ENCODE measurements around the gene THBS3. TPM values are rescaled to one million over a fixed set of nuclear protein-coding genes. Genes with fewer than 3 reads are reported as not detected.
"Not testable (repeated sequence)": the region's sequence is repeated elsewhere in the genome, so short reads cannot be mapped to it uniquely, and the experiment has no call there.

The THBS3 gene
- total RNA-seq, 1 donor from 2014 or later: 24.9 TPM

- ATAC-seq (no peak), DNase-seq (no peak)
- H3K4me1 ChIP-seq: peaks cover 17% of the 10 kb centered on the region
- no peak for TF ChIP-seq CTCF (IDR thresholded peaks at IDR 0.05)
- no peak overlapping the region for H3K27ac ChIP-seq
- H3K27me3 ChIP-seq: no peaks in the 10 kb centered on the region
- no peaks in the 10 kb centered on the region for H3K36me3 ChIP-seq
- no peak overlapping the region for H3K4me3 ChIP-seq
- intact Hi-C loops (cut with DNase I): loop anchor here (10.0 kb wide), 1 partner anchor 75 kb away; the partner anchor contains the start of gene RUSC1
- no peaks in the 10 kb centered on the region for H3K9me3 ChIP-seq
Measured at GRCh38 chr1:155250246-155250632, 42.5 kb upstream of the THBS3 start.

GRCh38 chr1:155247667-155248553 lies 40.2 kb upstream of the THBS3 start:
- no peak overlapping the region for H3K4me3 ChIP-seq
- no peaks in the 10 kb centered on the region for H3K27me3 ChIP-seq
- no peak overlapping the region for H3K27ac ChIP-seq
- DNase-seq: no peak
- H3K36me3 ChIP-seq: no peaks in the 10 kb centered on the region
- no peaks in the 10 kb centered on the region for H3K9me3 ChIP-seq
- no peak for TF ChIP-seq CTCF (IDR thresholded peaks at IDR 0.05)
- peaks cover 17% of the 10 kb centered on the region for H3K4me1 ChIP-seq
- ATAC-seq: no peak
- intact Hi-C loops (cut with DNase I): no loop called here

GRCh38 chr1:155246796-155247195 lies 39.1 kb upstream of the THBS3 start:
- H3K9me3 ChIP-seq; H3K36me3 ChIP-seq; DNase-seq; H3K4me3 ChIP-seq; H3K27ac ChIP-seq; H3K27me3 ChIP-seq; ATAC-seq; intact Hi-C loops (cut with DNase I): not testable (repeated sequence)
- H3K4me1 ChIP-seq: peaks cover 19% of the 10 kb centered on the region

- intact Hi-C loops (cut with DNase I): no loop called here
- Histone ChIP-seq H3K27ac (peak overlapping the region; percentile 94), H3K4me3 (peak overlapping the region; percentile 80), H3K4me1 (peaks cover 25% of the 10 kb centered on the region), H3K9me3 (no peaks in the 10 kb centered on the region), H3K36me3 (no peaks in the 10 kb centered on the region), H3K27me3 (no peaks in the 10 kb centered on the region)
- ATAC-seq (no peak), DNase-seq (no peak)
- TF ChIP-seq CTCF (IDR thresholded peaks at IDR 0.05): no peak
Measured at GRCh38 chr1:155245163-155245524, 37.4 kb upstream of the THBS3 start.

- Histone ChIP-seq H3K36me3 (peaks cover 2% of the 10 kb centered on the region), H3K27me3 (no peaks in the 10 kb centered on the region), H3K4me1 (peaks cover 25% of the 10 kb centered on the region), H3K4me3 (peak overlapping the region; percentile 80), H3K9me3 (no peaks in the 10 kb centered on the region), H3K27ac (peak overlapping the region; percentile 94)
- DNase-seq (peak; percentile 95), ATAC-seq (peak; percentile 94)
- TF ChIP-seq CTCF (IDR thresholded peaks at IDR 0.05): peak; percentile 3
- intact Hi-C loops (cut with DNase I): no loop called here
Measured at GRCh38 chr1:155244368-155245162, 36.9 kb upstream of the THBS3 start.

- H3K9me3 ChIP-seq: no peaks in the 10 kb centered on the region
- no peak for TF ChIP-seq CTCF (IDR thresholded peaks at IDR 0.05)
- peaks cover 25% of the 10 kb centered on the region for H3K4me1 ChIP-seq
- no peak for DNase-seq
- H3K36me3 ChIP-seq: peaks cover 13% of the 10 kb centered on the region
- no peak overlapping the region for H3K4me3 ChIP-seq
- ATAC-seq: no peak
- H3K27me3 ChIP-seq: no peaks in the 10 kb centered on the region
- no peak overlapping the region for H3K27ac ChIP-seq
- intact Hi-C loops (cut with DNase I): no loop called here
Measured at GRCh38 chr1:155242805-155243358, 35.2 kb upstream of the THBS3 start.

Data from upper lobe of right lung (tissue), 1 donor.